ENCODE data around the gene LCE1E. TPM values are rescaled to one million over a fixed set of nuclear protein-coding genes. Genes with fewer than 3 reads are reported as not detected.

The LCE1E gene
- total RNA-seq, 1 donor from 2014 or later: not detected

DNA sequence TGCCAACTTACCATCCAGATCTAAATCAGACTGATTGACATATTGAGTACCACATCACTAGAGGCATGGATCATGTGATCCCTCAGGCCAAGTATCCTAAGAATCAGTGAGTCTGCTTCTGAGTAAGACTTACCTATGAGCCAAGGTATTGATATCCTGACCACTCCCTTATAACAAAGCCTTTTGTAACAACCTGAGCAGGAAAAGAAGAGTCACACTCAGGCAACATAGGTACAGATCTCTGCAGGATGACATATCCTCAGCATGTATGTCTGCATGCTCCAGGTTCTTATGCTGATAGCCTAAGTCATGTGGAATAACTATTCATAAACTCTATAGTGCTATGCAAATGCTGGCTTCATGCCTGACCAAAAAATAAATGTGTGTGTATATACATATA is 38.9 kb downstream of the LCE1E start:
- H3K27me3 Mint-ChIP-seq (ENCODE audit: low read depth): no peaks in the 10 kb centered on the region
- H3K36me3 Mint-ChIP-seq (ENCODE audit: low read depth): peaks cover 8% of the 10 kb centered on the region
- H3K4me3 Mint-ChIP-seq: no peak overlapping the region
- H3K4me1 Mint-ChIP-seq: no peaks in the 10 kb centered on the region
- H3K9me3 Mint-ChIP-seq: peaks cover 22% of the 10 kb centered on the region
- no peak for DNase-seq (ENCODE audit: low read depth, low spot score)
- no peak for TF ChIP-seq CTCF (conservative IDR thresholded peaks at IDR 0.05)
- H3K27ac Mint-ChIP-seq (ENCODE audit: unreplicated experiment): no peak overlapping the region

GRCh38 chr1:152827173-152827572 is 41.1 kb downstream of the LCE1E start, which contains the start of gene LCE1A:
Gene LCE1A, plus strand, starts transcription at chr1:152827473. Its CDS starts 0 bp downstream, at chr1:152827473.
- Mint-ChIP-seq H3K27me3 (ENCODE audit: low read depth) (no peaks in the 10 kb centered on the region), H3K36me3 (ENCODE audit: low read depth) (peaks cover 6% of the 10 kb centered on the region), H3K27ac (ENCODE audit: unreplicated experiment) (no peak within 1 kb of the TSS), H3K9me3 (peaks cover 18% of the 10 kb centered on the region), H3K4me3 (no peak within 1 kb of the TSS), H3K4me1 (no peaks in the 10 kb centered on the region)
- DNase-seq (ENCODE audit: low read depth, low spot score): no peak
- no peak for TF ChIP-seq CTCF (conservative IDR thresholded peaks at IDR 0.05)

GRCh38 chr1:152836870-152837269 is 50.8 kb downstream of the LCE1E start:
- H3K4me3 Mint-ChIP-seq: no peak overlapping the region
- H3K9me3 Mint-ChIP-seq: peaks cover 16% of the 10 kb centered on the region
- no peak for DNase-seq (ENCODE audit: low read depth, low spot score)
- no peak overlapping the region for H3K27ac Mint-ChIP-seq (ENCODE audit: unreplicated experiment)
- no peaks in the 10 kb centered on the region for H3K4me1 Mint-ChIP-seq
- TF ChIP-seq CTCF (conservative IDR thresholded peaks at IDR 0.05): no peak
- H3K36me3 Mint-ChIP-seq (ENCODE audit: low read depth): no peaks in the 10 kb centered on the region
- no peaks in the 10 kb centered on the region for H3K27me3 Mint-ChIP-seq (ENCODE audit: low read depth)

Other genes starting within 250 kb of the LCE1E start
- gene LCE3E, start 219.5 kb upstream of the LCE1E start, total RNA-seq: not detected in 2 replicates
- not detected in 2 replicates for gene LCE3D, start 205.7 kb upstream of the LCE1E start, total RNA-seq
- not detected in 2 replicates for gene LCE3C, start 186.0 kb upstream of the LCE1E start, total RNA-seq
- gene LCE3B, start 172.4 kb upstream of the LCE1E start, total RNA-seq: not detected in 2 replicates
- gene LCE3A, start 163.2 kb upstream of the LCE1E start, total RNA-seq: not detected in 2 replicates
- not detected in 2 replicates for gene LCE2D, start 122.9 kb upstream of the LCE1E start, total RNA-seq
- gene LCE2C, start 111.0 kb upstream of the LCE1E start, total RNA-seq: not detected in 2 replicates
- gene LCE2B, start 100.1 kb upstream of the LCE1E start, total RNA-seq: not detected in 2 replicates
- gene LCE2A, start 87.9 kb upstream of the LCE1E start, total RNA-seq: not detected in 2 replicates
- gene LCE4A, start 78.1 kb upstream of the LCE1E start, total RNA-seq: not detected in 2 replicates
- not detected in 2 replicates for gene KPRP, start 28.2 kb upstream of the LCE1E start, total RNA-seq
- not detected in 2 replicates for gene LCE1F, start 11.1 kb upstream of the LCE1E start, total RNA-seq
- gene LCE1D, start 10.5 kb downstream of the LCE1E start, total RNA-seq: not detected in 2 replicates
- not detected in 2 replicates for gene LCE1C, start 20.4 kb downstream of the LCE1E start, total RNA-seq
- not detected in 2 replicates for gene LCE1B, start 25.7 kb downstream of the LCE1E start, total RNA-seq
- not detected in 2 replicates for gene LCE1A, start 41.2 kb downstream of the LCE1E start, total RNA-seq
- gene LCE6A, start 56.6 kb downstream of the LCE1E start, total RNA-seq: not detected in 2 replicates
- gene LCE7A, start 73.7 kb downstream of the LCE1E start, total RNA-seq: not detected in 2 replicates
- gene SMCP, start 92.1 kb downstream of the LCE1E start, total RNA-seq: not detected in 2 replicates
- not detected in 2 replicates for gene IVL, start 122.3 kb downstream of the LCE1E start, total RNA-seq
- gene SPRR5, start 160.9 kb downstream of the LCE1E start, total RNA-seq: not detected in 2 replicates
- gene SPRR4, start 184.4 kb downstream of the LCE1E start, total RNA-seq: not detected in 2 replicates
- gene SPRR1A, start 197.8 kb downstream of the LCE1E start, total RNA-seq: not detected in 2 replicates
- not detected in 2 replicates for gene SPRR3, start 215.5 kb downstream of the LCE1E start, total RNA-seq
- gene SPRR1B, start 244.9 kb downstream of the LCE1E start, total RNA-seq: not detected in 2 replicates

Data from neural crest cell (in vitro differentiated cells).